Astrocyte (in vitro differentiated cells and primary cell): Measurements from ENCODE around the gene SLC25A42.

Source experiments
- CTCF ChIP-seq: IDR thresholded peaks from 2 replicates; pipeline ENCODE4 v1.5.1; 2011; ENCODE audit warnings: low read depth, mild to moderate bottlenecking, inconsistent platforms, low read length, moderate library complexity; ENCODE audit not compliant: insufficient read depth
- EZH2 ChIP-seq: IDR thresholded peaks from 2 replicates; pipeline ENCODE4 v1.6.1; 2012; ENCODE audit warnings: mild to moderate bottlenecking, low read length, inconsistent platforms; ENCODE audit not compliant: insufficient read depth

GRCh38 chr19:19055701-19056100 is 8.1 kb upstream of the SLC25A42 start:
- TF ChIP-seq CTCF (no peak), EZH2 (no peak)
